ENCODE measurements around the gene ASIC4.

ASIC4 gene

GRCh38 chr2:219567791-219568361, 53.6 kb downstream of the ASIC4 start:
- DNase-seq = no peak
- in situ Hi-C loops (cut with HindIII; ENCODE audit: low pct_ligation_motif_present, low sequenced_read_pairs) = no loop called here
- Histone ChIP-seq H3K27ac (no peak overlapping the region), H3K27me3 (replicated peaks) (no peaks in the 10 kb centered on the region), H3K4me3 (ENCODE audit: low read depth, low read length) (no peak overlapping the region), H3K36me3 (replicated peaks) (no peaks in the 10 kb centered on the region)
- no peak for TF ChIP-seq CTCF (IDR thresholded peaks at IDR 0.05; ENCODE audit: low read depth, low read length, missing control alignments)

GRCh38 chr2:219569041-219569440, 54.8 kb downstream of the ASIC4 start:
- Histone ChIP-seq H3K27ac (no peak overlapping the region), H3K27me3 (replicated peaks) (no peaks in the 10 kb centered on the region), H3K36me3 (replicated peaks) (no peaks in the 10 kb centered on the region), H3K4me3 (ENCODE audit: low read depth, low read length) (no peak overlapping the region)
- TF ChIP-seq CTCF (IDR thresholded peaks at IDR 0.05; ENCODE audit: low read depth, low read length, missing control alignments) = no peak
- in situ Hi-C loops (cut with HindIII; ENCODE audit: low pct_ligation_motif_present, low sequenced_read_pairs) = no loop called here
- DNase-seq = no peak

- no peak for DNase-seq
- TF ChIP-seq CTCF (IDR thresholded peaks at IDR 0.05; ENCODE audit: low read depth, low read length, missing control alignments) = no peak
- Histone ChIP-seq H3K27ac (no peak overlapping the region), H3K4me3 (ENCODE audit: low read depth, low read length) (peak overlapping the region; percentile 66), H3K27me3 (replicated peaks) (no peaks in the 10 kb centered on the region), H3K36me3 (replicated peaks) (no peaks in the 10 kb centered on the region)
- in situ Hi-C loops (cut with HindIII; ENCODE audit: low pct_ligation_motif_present, low sequenced_read_pairs) = no loop called here
Observed at GRCh38 chr2:219569635-219570034, 55.4 kb downstream of the ASIC4 start.

- Histone ChIP-seq H3K27me3 (replicated peaks) (no peaks in the 10 kb centered on the region), H3K4me3 (ENCODE audit: low read depth, low read length) (peak overlapping the region; percentile 66), H3K27ac (no peak overlapping the region), H3K36me3 (replicated peaks) (no peaks in the 10 kb centered on the region)
- TF ChIP-seq CTCF (IDR thresholded peaks at IDR 0.05; ENCODE audit: low read depth, low read length, missing control alignments) = no peak
- in situ Hi-C loops (cut with HindIII; ENCODE audit: low pct_ligation_motif_present, low sequenced_read_pairs) = no loop called here
- DNase-seq = no peak
Observed at GRCh38 chr2:219570194-219570923, 56.1 kb downstream of the ASIC4 start.

GRCh38 chr2:219570924-219571310, 56.6 kb downstream of the ASIC4 start:
- Histone ChIP-seq H3K27me3 (replicated peaks) (no peaks in the 10 kb centered on the region), H3K4me3 (ENCODE audit: low read depth, low read length) (peak overlapping the region; percentile 66), H3K27ac (no peak overlapping the region), H3K36me3 (replicated peaks) (no peaks in the 10 kb centered on the region)
- no peak for DNase-seq
- TF ChIP-seq CTCF (IDR thresholded peaks at IDR 0.05; ENCODE audit: low read depth, low read length, missing control alignments) = no peak
- in situ Hi-C loops (cut with HindIII; ENCODE audit: low pct_ligation_motif_present, low sequenced_read_pairs) = no loop called here
